GM18505 (cell line): ENCODE data around the gene DPH3.

Experiments used
- ATAC-seq: cut with Tn5 transposase; IDR thresholded peaks from one replicate; pipeline ENCODE4 v1.9.1; 2021; ENCODE audit not compliant: unreplicated experiment
- POLR2A ChIP-seq: IDR thresholded peaks from 4 replicates; pipeline ENCODE4 v1.6.1; 2011; ENCODE audit warnings: borderline replicate concordance; ENCODE audit not compliant: insufficient read depth, insufficient read length; ENCODE audit errors: extremely low read depth

The DPH3 gene

DNA sequence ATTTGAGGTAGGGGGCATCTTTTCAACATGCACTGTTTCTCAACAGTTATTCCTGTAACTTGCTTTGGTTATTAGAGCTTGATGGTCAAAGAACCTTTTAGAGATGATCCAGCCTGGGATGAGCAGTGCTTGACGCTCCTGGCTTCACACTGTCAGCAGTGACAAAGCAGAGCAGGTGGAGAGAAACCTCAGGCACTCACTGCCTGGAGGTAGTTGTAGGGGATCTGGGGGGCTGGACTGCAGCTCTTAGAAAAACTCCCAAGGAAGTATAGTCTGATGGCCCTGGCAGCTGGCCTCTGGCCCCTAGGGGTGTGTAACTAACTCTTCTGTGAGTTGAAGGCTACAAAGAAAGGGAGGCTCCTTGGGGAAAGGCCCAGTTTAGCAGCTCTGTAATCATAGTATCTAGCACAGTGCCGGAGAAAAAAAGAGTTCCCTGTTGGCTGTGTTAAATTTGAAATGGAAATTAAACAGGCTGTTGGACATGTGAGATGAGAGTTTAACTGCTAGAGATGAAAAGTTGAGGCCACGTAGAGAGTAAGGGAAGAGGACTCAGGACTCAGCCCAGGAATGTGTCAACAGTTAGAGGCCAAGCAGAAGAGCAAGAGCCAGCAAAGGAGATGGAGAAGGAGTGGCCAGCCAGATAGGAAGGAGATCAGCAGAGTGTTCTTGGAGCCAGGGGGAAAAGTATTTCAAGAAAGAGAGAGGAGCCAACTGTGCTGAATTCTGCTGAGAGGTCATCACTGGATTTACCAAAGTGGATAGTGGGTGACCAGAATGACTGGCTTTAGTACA, 14.5 kb upstream of the DPH3 start:
- TF ChIP-seq POLR2A, result no peak

DNA sequence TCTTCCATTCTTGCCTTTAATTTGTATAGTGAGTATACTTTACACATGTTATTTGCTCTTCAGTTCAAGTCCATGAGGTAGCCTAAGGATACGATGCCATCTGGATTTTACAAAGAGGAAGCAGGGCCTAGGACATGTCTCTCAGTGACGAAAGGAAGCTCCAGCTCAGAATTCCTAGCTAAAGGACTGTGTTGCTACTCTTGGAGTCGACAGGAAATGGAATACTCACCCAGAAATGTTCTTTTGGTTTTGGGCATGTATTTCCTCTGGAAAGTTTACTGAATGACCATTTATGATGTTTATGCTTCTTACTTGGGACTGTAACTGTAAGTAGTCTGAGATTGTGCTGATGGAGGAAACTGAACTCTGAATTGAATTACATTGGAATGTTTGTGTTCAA, 12.7 kb upstream of the DPH3 start:
- no peak for ATAC-seq
- TF ChIP-seq POLR2A, result no peak

More for the DNA sequence above, 14.5 kb upstream of the DPH3 start:
- ATAC-seq, result no peak

DNA sequence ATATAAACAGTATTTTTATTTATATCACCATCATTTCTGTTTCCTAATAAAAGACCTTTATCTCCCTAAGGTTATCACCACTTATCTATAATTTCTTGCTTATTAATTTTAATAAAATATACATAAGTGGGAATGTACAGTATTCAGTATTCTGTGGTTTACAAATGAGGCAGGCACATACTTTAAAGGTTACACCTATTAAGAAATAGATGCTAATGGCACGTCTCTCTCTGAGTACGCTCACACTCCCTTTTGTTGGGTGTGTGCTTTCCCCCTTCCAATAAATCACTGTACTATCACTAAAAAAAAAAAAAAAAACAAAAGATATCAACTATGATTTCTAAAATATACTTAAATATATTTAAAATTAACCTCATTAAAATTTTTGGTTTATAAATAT, 9.1 kb upstream of the DPH3 start:
- no peak for ATAC-seq
- TF ChIP-seq POLR2A, result no peak

DNA sequence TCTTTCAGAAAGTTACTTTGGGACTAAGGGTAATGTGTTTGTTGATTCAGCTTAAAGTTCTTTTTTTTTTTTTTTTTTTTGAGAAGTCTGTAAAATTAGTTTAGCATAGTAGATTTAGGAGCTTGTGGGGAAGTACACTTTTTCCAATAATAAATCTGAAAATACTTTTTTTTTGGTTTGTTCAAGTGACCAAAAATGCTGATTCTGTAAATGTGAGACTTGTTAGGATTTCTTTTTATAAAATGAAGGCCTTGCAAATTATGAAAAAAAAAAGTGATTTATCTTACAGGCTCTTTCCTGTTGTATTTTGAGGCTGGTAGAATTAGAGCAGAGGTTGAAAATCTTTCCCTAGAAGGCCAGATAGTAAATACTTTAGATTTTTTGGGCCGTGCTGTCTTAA, 7.8 kb upstream of the DPH3 start:
- ATAC-seq, result no peak
- no peak for TF ChIP-seq POLR2A

DNA sequence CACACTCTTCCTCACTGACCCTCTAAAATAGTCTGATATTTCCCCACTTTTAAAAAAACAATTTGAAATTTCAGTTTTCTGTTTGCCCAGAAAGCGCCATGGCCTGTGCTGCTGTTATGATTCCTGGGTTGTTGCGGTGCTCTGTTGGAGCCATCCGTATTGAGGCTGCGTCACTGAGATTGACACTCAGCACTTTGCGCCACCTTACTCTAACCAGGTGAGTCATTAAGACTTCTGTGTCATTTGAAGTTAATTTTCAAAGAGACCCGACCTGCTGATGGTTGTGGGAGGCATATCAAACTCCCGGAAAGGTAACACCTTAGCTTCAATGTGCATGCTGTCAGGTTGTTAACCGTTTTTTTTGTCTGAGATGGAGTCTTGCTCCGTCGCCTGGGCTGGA, 6.1 kb upstream of the DPH3 start:
- no peak for TF ChIP-seq POLR2A

DNA sequence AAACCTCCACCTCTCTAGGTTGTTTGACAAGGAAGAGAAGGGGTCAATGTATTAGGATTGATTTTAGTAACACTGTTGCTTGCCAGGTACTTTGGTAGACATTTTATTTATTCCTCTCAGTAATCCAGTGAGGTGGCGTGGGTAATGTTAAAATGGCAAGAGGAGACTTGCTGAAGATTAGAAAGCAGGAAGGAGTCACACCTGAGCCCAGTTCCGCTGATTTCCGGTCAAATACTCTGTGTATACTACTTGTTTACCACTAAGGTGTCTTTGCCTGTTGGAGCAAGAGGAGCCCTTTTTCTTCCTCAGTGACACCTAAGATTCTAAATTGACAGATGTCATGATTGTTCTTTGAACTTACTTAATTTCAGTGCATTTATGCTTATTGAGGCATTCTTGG, 2.0 kb upstream of the DPH3 start:
- no peak for ATAC-seq
- TF ChIP-seq POLR2A, result no peak

More for the DNA sequence above, 6.1 kb upstream of the DPH3 start:
- ATAC-seq, result no peak

DNA sequence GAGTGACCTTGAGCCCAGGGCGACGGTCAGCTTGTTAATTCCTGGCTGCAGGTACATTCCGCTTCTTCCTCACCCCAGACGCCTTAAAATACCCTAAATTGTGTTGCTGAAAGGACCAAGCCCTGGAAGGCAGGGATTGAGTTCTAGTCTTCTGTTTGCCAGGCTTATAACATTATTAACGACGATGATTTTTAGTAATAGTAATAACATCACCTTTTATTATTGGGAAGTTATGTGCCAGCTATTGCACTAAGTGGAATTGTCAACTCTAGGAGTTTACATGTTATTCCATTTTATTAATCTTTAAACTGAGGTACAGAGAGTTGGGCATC, 678 bp upstream of the DPH3 start:
- no peak for ATAC-seq
- no peak for TF ChIP-seq POLR2A

DNA sequence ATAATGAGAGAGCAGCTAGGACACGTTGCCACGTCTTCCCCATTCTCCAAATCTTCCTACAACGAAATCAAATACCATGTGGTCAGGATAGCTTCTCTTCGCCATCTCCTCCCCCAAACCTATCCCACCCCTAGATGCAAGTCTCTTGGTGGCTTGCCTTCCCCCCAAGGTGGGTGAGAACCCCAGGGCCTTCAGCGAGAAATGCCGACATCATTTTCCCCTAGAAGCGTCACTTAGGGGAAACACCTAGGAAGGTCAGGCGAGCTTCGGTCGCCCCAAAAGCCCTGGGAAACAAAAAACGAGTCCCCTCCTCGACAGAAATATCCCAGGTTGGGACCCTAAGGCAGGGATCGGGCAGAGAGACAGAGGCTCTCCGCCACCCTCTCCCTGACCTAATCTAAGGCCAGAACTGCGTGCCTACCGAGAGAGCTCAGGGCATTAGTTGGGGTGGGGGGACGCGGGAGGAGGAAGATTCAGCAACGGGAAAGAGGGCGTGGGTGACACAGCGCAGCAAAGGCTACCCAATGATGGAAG, 502 bp downstream of the DPH3 start:
- no peak for ATAC-seq
- peak; percentile 8 for TF ChIP-seq POLR2A

DNA sequence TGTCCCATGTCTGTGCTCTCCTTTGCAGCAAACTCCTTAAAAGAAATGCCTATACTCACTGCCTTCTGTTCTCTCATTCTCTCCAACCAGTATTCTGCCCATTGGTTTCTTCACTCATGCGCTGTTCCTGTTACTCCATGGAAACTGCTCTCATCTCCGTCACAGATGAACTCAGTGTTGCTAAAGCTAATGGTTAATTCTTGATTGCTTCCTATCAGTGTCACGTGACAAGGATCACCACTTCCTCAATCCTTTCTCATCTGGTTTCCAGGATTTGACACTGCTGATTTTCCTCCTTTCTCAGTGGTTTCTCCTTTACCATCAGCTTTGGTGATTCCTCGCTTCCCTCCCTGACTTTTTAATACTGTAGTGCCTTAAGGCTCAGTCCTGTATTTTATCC, 2.6 kb downstream of the DPH3 start:
- no peak for ATAC-seq
- TF ChIP-seq POLR2A, result no peak

DNA sequence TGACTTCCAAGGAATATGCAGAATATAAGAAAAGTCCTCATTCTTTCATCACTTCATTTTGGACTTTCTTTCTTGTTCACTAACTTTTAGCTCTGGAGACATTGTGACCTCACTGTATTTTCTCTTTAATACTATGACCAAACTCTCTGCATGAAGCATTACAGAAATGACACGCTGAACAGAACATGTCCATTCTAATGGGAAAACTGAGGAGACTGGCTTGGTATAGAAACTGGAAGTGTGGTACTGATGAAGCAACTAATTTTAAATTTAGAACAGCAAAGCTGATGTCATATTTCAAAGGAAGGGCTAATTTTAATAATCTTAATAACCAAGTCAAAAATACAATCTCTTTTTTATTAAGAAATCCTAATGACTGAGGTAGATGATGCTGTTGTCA, 4.7 kb downstream of the DPH3 start:
- TF ChIP-seq POLR2A, result no peak
- no peak for ATAC-seq

DNA sequence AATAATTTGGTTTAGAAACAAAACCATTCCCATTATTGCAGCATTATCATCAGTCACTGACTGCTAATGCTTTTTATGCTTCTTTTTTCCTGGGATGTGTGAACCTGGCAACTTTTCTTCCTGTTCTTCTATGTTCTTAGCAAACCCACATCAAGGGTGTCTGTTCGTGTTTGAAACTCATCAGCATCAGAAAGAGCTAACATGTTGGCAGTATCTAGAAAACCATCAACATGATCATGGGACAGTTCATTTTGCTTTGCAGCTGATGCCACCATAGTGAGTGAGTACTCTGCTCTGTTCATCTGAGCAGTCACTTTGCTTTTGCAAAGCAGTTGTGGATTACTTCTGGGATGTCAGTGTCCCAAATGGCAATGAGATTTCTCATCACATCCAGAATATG, 5.9 kb downstream of the DPH3 start:
- no peak for ATAC-seq
- TF ChIP-seq POLR2A, result no peak

DNA sequence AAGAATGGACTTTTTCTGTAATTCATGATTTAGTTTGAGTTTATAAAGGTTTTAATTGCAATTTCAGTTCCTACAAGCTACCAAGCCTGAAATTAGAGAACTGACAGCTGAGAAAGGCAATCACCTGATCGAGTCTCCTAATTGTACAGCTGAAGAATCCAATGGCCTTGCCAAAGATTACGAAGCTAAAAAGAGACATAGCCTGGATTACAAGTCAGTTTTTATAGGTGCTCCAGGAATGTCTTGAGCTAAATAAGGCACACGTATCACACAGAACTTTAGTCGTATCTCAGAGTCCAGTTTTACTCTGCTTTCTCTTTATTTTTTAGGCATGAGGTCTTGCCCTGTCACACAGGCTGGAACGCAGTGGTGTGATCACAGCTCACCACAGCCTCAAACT, 6.6 kb downstream of the DPH3 start:
- ATAC-seq, result no peak
- TF ChIP-seq POLR2A, result no peak

DNA sequence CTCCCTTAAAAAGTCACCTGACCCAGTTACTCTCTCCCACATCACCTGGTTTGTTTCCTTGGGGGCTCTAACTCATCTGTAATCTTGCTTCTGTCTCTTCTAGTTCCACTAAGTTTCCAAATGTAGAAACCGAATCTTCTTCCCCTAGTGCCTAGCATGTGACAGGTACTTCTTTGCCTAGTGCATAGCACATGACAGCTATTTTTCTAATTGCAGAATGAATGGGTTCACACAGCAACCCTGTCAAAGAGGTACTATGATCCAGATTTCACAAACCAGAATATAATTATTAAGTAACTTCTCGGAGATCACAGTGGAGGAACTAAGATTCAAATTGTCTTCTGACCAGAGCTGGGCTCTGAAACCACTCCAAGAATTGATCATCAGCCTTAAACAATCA, 7.4 kb downstream of the DPH3 start:
- TF ChIP-seq POLR2A, result no peak
- ATAC-seq, result no peak

DNA sequence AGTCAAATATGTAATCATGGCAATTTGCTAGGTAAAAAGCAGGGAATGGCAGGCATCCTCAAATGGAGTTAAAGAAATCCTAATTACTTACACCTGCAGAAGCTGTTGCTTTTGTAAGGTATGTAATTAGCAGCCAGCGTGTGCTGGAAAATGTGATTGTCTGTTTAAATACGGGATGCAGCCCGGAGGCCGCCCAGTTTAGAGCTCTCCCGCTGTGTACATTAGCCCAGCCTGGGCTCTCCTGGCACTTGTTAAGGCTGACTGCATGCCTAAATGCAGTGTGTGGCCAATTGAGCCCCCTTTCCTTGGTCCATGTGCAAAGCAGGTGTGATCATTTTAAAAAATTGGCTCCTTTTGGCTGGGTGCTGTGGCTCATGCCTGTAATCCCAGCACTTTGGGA, 9.0 kb downstream of the DPH3 start:
- ATAC-seq, result no peak
- no peak for TF ChIP-seq POLR2A
